HG03520 (cell line): Measurements from ENCODE around the gene TNFRSF21.
"Not testable (repeated sequence)": the region's sequence is repeated elsewhere in the genome, so short reads cannot be mapped to it uniquely, and the experiment has no call there.

ENCODE experiments used
- ATAC-seq: cut with Tn5 transposase; IDR thresholded peaks from one replicate; pipeline ENCODE4 v1.9.1; 2021; ENCODE audit warnings: mild to moderate bottlenecking, moderate library complexity; ENCODE audit not compliant: unreplicated experiment

Gene TNFRSF21

DNA sequence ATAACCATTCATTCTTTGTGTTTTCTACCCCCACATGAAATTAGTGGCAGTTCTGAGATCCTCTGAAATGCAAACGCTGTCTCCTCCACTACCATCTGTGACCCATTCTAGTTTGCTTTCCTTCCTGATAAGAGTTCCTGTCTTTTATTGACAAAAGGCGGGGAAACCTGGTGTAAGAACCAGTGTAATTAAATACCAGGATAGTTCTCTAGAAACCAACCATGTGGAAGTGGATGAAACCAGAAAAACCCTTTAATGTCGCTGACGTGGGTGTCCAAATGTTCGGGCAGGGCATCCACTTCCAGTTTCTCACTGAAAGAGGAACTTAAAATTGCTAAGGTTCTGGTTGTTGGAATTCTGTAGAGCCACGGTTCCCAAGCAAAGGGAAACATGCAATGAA, 79.1 kb downstream of the TNFRSF21 start:
- no peak for ATAC-seq

DNA sequence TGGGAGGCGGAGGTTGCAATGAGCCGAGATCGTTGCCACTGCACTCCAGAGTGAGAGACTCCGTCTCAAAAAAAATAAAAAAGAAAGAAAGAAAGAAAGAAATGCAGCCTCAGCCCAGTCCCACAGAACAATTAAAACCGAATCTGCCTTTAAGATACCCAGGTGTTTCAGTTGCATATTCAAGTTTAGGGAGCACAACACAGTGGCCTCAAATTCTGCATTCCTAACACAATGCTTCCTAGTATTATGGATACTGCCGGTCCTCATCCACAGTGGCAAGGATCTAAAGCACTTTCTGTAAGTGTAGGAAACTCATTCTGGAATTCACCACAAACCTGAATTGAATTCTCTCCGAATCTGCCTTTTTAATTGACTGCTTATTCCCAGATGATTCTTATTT, 80.5 kb downstream of the TNFRSF21 start:
- ATAC-seq = no peak

DNA sequence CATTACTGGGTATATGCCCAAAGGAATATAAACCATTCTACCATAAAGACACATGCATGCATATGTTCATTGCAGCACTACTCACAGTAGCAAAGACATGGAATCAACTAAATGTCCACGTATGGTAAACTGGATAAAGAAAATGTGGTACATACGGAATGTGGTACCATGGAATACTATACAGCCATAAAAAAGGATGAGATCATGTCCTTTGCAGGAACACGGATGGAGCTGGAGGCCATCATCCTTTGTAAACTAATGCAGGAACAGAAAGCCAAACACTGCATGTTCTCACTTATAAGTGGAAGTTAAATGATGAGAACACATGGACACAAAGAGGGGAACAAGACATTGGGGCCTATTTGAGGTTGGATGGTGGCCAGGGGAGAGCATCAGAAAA, 81.6 kb downstream of the TNFRSF21 start:
- ATAC-seq = not testable (repeated sequence)

DNA sequence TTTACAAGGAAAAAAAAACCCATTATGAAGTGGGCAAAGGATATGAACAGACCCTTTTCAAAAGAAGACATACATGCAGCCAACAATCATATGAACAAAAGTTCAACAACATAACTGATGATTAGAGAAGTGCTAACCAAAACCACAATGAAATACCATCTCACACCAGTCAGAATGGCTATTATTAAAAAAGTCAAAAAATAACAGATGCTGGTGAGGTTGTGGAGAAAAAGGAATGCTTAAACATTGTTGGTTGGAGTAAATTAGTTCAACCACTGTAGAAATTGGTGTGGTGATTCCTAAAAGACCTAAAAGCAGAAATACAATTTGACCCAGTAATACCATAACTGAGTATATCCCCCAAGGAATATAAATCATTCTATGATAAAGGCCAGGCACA, 86.5 kb downstream of the TNFRSF21 start:
- not testable (repeated sequence) for ATAC-seq

DNA sequence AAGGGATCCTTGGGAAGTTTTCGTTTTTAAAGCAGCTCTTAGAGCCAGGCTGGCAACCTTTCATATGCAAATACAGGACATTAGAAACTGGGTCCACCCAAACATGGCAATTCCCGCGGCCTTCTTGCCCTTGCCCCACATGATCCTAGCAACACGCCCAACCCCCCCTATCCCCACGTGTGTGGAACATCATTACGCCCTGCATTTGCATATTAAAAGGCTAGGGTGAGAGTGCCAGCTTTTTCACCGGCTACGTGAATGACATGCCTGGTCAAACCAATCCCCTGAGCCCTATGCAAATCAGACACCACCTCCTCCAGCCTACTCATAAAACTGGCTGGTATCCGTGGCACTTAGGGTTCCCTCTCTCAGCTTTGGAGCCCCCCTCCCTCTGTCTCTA, 88.1 kb downstream of the TNFRSF21 start:
- no peak for ATAC-seq

DNA sequence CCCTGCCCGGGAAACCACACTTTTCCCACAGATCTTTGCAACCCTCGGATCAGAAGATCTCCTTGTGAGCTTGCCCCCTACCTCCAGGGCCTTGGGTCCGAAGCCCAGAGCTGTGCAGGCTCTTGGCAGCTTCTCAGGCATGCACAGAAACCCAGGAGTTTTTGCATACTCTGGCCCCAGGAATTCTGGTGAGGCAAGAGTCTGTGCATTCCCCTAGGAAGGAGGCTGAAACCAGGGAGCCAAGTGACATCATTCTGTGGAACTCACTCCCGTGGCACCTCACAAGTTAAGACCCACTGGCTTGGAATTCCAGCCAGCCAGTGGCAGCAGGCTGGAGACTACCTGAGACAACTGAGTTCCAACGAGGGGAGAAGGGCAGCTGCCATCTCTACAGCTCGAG, 100.1 kb downstream of the TNFRSF21 start:
- no peak for ATAC-seq

DNA sequence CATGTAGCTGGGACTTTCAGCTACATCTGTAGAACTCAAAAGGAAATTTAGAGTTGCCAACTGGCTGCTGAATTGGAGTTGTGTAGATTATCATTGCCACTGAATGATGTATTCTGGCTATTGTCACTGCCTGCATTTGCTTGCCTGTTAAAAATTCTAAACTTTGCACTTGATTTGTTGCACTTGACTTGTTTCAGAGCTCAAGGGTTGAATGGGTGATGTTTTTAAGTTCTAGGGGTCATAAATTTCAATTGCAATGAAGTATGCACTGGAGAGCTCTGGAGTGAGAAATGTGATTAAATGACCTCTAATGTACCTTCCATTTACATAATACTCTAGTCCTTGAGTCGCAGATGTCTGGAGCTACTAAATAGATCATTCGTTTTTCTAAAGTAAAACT, 102.4 kb downstream of the TNFRSF21 start:
- no peak for ATAC-seq

DNA sequence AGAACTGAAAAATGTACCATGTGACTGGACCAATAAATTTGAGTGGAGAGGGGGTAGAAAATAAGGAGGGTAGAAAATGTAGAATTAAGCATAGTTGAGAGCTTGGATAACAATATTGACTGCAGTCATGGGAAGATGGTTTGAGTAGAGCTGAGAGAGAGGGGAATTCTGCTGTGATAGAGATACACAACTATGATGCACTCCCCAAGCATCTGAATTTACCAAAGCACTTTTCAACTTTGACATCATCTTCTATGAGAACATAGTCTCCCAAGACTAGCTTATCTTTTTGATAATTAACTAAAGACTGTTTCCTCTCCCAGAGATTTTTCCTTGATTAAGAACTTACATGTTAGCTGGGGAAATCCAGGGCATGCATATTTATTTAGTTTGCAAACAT, 103.1 kb downstream of the TNFRSF21 start:
- ATAC-seq = no peak

DNA sequence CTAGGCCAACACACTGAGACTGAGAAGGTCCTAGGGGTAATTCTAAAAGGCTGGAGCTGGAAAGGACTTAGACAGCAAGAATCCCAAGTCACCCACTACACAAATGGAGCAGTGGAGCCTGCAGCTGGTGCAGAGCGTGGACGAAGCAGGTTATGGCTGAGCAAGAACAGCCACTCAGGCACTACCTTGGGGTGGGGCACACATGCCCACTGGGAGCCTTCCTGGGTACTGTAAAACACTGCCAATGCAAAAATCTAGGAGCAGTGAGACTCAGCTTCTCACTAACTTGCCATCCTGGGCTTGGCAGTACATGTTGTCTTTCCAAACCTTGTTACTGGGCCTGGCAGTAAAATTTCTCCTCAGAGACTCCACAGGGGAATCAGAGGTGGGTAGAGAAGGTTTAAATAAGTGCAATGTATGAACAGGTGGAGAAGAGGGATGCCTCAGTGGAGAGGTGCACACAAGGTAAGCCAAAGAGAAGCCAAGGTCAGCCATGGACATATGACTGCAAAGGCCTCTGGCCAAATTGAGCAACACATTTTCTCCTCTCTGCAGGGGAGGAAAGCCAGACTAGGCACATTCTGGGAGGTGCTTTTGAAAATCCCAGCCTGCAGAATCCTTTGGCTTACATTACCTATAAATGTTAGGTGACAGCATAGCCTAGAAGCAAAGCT, 105.6 kb downstream of the TNFRSF21 start:
- ATAC-seq = no peak

DNA sequence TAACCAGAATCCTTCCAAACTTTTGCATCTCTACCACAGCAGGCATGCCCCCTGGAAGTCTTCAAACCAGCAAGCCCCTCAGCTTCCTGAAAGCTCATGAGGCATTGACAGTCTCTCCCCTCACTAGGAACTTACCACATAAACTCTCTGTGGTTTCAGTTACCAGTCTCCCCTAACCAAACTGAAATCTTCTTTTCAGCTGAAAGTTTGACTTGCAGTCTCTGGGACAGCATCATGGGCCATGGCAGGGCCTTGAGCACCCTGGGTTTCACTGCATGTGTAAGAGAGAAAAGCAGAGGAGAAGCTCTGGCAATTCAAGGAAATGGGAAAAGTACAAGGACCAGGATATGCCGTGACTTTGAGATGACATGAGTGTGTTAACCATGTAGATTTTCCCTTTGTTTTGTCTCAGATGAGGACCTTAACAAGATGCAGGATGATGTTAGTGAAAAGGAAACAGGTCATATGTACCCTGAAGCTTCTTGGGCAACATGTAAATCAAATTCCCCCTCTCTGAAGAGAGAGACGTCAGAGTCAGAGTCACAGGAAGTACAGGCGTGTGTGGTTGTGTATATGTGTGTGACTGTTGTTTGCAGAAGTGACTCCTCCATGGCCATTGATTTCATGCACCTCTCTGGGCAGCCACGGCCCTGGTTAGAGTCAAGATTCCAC, 106.3 kb downstream of the TNFRSF21 start:
- peak; percentile 84 for ATAC-seq

DNA sequence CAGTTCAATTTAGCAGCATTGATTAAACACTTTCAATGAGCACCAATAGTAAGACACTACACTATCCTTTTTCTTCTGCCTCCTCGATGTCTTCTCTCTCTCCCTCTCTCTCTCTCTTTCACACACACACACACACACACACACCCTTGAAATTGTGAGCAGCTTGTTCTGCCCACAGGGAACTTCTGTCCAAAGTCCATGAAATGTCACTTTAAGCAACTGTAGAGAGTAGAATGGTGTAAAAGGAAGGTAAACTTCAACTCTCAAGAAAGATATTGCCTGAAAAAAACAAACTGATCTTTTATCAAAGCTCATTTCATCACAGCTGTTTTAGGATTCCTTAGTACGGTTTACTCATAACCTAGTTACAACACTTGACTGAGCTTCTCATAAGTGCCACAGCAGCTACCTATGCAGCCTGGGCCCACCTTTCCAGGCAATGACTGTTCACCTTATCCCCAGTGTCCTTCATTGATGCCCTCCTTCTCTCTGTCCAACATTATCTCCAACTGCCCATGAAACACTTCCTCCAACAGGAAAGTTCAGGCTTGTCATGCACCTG, 107.0 kb downstream of the TNFRSF21 start:
- ATAC-seq = no peak

DNA sequence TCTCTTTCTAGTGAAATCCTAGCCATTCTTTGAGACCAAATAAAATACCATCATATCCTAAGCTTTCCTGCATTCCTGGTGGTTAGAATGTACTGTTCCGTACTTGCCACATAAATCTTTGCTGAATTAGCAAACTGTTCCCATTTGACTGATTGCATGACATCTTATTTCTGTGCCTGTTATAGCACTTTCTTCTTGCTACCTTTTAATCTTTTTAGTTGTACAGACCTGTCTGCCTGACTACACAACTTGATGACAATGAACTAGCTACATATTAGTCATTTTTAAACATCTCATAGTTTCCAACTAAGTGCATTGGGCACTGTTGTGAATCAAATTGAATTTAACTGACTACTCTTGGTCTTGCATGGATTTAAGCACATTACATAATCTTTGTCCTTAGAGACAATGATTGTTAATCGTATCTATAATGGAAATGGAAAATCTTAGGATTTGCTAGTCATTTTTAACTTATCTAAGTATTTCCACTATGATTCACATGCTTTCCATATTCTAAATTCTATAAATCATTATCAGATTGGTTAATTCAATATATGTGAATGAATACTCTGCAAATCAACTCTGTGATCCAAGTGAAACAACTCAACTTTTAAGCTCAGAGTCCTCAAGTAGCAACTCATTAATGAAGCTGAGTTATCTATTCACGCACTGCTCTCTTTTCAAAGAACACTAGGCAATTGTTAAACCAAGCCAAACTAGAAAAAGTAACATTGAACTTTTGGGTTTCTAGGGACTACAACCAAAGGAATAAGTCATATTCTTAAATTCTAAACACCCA, 109.0 kb downstream of the TNFRSF21 start:
- ATAC-seq = no peak

DNA sequence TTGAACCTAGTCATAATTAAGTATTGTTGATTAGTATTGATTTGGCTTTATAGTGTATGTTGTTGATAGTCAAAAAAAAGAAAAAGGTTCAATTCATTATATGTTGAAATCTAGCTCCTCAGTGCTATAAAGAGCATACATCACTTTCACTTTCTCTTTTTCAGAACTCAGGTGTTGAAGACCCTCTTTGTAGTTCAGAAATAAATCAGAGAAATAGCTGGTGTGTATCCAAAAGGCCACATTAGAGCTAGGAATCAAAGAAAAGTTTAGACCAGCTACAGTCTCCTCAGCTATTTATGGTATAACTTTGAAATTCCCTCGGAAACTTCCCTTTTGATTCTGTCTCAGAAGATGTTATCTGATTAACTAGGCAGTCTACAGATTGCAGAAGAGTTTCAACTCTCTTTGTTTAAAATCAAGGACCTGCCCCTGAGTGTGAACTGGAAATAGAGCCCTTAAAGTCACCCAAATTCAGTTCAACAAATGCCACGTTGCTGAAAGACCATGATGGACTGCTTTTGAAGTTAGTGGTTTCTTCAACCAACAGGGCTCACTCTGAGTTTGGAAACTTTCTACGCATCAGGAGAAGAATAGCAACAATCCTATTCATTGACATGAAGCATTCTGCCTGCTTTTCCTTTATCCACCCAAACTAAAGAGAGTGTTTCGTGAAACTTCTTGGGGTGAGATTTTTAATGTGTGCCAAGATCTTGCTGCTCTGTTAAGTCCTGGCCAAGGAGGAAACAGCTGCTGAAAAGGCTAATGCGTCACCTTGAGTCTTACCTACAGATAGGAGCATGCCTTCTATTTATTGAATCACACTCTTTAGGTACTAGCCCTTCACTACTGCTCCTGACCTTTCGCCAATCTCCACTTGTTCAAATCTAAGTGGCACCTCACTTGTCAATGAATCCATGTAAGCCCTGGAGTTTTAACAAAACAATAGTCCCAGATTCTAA, 111.7 kb downstream of the TNFRSF21 start:
- ATAC-seq = no peak

DNA sequence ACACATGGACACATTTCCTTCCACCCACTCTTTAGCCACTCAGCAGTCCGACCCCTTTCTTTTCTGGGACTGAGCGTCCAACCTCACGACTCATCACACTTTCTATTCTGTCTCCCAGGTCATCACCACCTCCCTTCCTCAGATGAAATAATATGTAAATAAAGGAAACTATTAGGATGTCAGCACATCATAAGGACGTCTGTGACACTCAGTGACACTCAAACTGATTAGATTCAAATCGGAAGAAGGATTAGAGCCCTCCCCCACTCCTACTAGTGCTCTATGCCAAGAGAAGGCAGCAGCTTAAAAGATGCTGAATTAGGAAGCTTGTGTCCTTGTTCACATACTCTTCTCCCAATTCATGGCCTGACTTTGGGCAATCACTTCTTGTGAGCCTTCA, 113.6 kb downstream of the TNFRSF21 start:
- ATAC-seq = no peak

DNA sequence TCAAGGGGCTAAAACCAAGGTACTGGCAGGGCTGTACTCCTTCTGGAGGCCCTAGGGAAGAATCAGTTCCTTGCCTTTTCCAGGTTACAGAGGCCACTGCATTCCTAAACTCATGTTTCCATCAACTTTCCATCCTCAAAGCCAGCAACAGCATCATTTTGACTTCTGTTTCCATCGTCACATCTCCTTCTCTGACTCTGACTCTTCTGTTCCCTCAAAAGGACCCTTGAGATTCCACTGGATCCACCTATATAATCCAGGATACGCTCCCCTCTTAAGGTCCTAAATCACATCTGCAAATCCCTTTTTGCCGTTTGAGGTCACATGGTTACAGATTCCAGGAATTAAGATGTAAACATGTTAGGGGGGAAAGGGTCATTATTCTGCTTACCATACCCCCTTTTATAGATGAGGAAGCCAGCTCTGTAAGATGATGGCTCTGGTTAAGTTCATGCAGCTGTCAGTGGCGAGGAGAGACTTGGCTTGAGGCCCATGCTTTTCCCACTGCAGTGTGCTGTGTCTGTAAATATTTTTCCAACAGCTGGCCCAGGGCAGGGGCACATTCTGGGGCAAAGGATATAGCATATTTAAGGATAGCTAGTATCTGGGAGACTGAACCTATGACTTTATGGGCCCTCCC, 114.6 kb downstream of the TNFRSF21 start:
- no peak for ATAC-seq

DNA sequence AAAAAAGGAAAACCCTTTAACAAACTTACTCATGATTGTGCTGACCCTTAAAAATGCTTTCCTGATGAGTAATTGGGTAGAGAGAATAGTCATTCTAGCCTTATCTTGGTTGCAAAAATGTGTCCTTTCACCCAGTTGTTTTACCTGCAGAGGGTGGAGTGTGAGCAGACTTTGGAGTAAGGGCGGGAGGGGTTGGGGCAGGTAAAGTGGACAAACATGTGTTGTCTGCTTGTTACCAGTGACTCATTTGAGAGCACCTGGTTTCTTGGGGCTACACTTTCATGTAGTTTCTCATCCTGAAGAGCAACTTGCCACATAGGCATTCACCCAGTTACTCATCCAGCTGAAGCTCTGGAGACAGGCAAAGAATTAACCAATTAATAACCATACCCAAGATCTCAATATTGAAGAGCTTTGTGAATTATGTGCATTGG, 121.1 kb downstream of the TNFRSF21 start:
- ATAC-seq = no peak

DNA sequence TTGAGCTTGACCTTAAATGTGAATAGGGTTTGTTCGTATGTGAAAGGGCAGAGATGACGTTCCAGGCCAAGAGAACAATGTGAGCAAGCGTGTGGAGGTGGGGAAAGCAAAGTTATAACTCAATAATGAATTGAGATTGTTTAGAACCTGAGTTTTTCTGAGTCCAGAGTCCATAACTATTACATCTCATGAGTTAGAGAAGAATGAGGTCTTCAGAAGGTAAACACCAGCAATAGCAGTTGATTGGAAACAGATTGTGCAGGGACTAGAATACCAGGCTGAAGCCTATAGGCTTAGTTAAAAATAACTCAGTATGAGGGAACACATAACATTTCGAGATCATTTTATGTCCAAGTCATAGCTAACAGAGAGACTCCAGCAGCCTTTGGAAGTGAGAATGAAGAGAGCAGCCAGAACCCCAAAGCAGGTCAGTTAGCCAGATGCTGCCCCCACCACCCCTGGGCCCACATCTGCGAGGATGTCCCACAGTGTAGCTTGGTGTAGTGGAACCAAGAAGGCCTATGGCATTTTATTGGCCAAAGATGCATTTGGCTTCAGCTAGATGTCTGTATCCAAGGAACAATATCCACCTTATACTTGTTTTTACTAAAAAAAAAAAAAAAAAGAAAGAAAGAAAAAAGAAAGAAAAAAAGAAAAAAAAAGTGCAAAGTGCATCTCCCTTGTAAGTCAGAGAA, 121.7 kb downstream of the TNFRSF21 start:
- ATAC-seq = no peak

DNA sequence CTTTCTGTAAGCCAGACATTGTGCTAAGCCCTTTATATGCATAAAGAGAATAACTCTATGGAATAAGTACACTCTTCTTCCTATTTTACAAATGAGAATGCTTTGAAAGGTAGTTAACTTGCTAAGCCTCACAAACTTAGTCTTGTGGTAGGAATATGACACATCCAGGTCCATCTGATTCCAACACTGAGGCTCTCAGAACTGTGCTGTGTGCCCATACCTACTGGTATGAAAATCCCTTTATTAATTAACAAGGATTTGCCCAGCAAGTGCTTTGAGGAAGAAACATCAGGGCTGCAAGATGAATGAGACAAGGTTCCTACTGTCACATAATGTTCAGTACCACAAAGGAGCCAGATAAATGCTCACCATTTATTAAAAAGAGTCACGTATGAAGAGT, 122.6 kb downstream of the TNFRSF21 start:
- no peak for ATAC-seq

DNA sequence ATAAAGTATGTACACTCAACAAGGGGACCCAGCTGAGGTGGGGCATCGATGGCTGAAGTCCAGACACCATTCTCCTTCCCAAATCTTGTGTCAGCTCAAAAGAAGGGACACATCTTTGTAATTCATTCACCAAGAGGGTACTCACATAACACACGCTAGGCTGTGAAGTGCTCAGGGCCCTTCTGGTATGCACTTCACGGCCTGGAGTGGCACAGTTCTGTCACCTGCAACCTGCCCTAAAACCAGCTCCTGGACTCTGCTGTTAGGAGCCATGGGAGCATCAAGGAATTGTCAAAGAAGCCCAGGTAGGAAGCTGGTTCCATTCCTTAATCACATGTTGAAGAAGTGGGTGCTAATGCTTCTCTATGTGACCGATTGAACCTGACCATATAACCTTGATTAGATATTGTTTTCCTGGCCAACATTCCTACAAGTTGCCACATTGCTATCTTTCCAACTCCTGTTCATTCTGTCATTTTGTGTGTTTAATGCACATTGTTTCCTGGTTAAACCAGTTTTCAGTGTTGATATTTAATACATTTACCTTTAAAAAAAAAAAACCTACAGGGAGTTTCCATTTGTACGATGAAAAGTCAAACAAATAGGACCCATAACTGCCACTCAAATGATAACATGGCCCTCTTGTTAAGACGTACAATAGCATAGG, 127.3 kb downstream of the TNFRSF21 start:
- no peak for ATAC-seq
